AG09319 (cell line): ENCODE measurements around the gene HOXD11.
A peak's percentile ranks its signal among the peaks of the same experiment; 100 is the strongest.

Experiments
- DNase-seq: peaks from one replicate; pipeline ENCODE4 v3.0.0-alpha.2; 2010; ENCODE audit warnings: low read depth; ENCODE audit errors: extremely low read depth
- TF ChIP-seq, protein P1 (sequence below): IDR thresholded peaks from 2 replicates; pipeline ENCODE4 v1.5.1; 2011; ENCODE audit warnings: low read depth, mild to moderate bottlenecking, inconsistent platforms, low read length, moderate library complexity

HOXD11 gene

DNA sequence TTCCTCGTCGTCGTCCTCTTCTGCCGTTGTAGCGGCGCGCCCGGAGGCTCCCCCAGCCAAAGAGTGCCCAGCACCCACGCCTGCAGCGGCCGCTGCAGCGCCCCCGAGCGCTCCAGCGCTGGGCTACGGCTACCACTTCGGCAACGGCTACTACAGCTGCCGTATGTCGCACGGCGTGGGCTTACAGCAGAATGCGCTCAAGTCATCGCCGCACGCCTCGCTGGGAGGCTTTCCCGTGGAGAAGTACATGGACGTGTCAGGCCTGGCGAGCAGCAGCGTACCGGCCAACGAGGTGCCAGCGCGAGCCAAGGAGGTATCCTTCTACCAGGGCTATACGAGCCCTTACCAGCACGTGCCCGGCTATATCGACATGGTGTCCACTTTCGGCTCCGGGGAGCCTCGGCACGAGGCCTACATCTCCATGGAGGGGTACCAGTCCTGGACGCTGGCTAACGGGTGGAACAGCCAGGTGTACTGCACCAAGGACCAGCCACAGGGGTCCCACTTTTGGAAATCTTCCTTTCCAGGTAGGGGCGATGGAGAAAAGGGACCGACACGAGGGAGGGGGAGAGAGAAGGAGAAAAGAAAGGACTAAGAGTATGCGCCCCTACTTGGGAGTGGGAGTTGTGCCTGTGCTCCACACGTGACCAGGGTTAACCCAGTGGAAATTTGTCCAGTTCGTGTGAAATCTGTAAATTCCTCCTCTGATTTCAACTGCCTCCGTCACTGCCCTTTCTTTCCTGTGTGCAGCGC is 13.8 kb upstream of the HOXD11 start:
- TF ChIP-seq, protein P1, sequence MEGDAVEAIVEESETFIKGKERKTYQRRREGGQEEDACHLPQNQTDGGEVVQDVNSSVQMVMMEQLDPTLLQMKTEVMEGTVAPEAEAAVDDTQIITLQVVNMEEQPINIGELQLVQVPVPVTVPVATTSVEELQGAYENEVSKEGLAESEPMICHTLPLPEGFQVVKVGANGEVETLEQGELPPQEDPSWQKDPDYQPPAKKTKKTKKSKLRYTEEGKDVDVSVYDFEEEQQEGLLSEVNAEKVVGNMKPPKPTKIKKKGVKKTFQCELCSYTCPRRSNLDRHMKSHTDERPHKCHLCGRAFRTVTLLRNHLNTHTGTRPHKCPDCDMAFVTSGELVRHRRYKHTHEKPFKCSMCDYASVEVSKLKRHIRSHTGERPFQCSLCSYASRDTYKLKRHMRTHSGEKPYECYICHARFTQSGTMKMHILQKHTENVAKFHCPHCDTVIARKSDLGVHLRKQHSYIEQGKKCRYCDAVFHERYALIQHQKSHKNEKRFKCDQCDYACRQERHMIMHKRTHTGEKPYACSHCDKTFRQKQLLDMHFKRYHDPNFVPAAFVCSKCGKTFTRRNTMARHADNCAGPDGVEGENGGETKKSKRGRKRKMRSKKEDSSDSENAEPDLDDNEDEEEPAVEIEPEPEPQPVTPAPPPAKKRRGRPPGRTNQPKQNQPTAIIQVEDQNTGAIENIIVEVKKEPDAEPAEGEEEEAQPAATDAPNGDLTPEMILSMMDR, result peak; percentile 1; the same call in 1 of the 2 replicates

DNA sequence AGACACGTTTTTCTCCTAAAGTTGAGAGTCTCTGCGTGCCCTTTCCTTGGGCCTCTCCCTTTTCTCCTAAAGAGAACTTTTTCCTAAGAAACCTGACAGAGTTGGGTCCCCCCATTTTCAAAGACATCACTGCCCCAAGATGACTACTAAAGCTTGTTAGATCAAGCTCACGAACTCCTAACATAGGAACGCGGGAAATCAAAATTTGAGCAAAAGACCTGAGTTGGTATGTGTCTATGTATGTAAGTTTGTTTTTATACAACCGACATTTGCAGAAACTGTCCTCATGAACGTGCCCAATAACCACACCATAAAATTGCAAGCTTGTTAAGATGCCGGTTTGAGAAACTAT is 13.2 kb upstream of the HOXD11 start:
- no peak for DNase-seq
- TF ChIP-seq, protein P1, result no peak

More for the DNA sequence above, 13.8 kb upstream of the HOXD11 start:
- DNase-seq, result no peak

DNA sequence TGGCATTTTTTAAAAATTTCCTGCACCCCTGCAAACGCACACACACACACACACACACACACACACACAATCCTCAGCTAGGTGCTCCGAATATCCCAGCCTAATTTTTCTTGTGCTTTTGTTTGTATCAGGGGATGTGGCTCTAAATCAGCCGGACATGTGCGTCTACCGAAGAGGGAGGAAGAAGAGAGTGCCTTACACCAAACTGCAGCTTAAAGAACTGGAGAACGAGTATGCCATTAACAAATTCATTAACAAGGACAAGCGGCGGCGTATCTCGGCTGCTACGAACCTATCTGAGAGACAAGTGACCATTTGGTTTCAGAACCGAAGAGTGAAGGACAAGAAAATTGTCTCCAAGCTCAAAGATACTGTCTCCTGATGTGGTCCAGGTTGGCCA is 12.7 kb upstream of the HOXD11 start:
- DNase-seq, result no peak
- TF ChIP-seq, protein P1, result no peak

DNA sequence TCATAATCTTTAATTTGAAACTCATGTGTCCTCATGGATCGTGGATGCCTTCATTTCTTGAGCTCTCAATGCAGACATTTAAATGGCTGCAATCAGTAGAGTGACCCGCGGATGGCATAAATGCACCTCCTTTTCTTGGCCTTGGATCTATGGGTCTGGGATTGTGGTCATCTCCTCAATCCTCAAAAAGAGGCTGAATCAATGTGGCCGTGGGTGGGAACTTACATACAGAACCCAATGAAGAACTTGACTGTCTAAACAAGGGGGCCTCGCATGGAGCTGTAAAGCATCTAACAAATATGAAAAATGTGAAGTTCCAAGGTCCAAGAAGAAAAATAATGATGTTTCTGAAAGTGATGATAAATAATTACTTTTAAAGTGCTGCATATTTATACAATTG is 11.7 kb upstream of the HOXD11 start:
- TF ChIP-seq, protein P1, result no peak
- no peak for DNase-seq

DNA sequence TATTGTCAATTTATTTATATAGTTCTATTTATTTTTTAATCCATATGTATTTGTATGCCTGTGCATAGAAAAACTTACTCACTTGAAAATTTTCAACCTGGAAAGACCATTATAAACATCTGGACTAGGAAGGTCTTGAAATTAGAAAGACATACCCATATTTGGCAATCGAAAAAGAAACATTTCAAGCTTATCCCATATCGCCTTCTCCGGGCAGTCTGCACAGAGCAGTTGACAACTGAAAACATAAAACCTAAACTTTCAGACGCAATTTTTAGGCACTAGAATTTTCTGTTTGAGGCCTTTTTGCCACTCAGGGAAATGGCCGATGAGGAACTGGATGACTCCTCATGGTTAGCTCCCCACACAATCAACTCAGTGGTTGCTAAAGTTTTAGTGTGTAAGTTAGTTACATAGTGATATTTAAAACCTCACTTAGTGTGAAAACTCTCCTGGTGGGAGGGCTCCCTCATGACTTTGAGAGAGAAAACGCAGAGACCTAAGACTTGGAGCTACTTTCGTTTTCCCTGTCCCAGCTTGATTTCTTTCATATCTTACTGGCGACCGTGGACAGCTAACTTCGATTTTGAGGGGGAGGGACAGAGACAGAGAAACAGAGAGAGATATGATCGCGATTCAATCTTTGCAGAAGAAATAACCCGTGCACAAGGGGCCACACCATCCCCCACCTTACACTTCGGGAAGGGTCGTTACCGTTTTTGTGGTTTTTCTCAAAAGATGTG is 10.7 kb upstream of the HOXD11 start:
- DNase-seq, result no peak

DNA sequence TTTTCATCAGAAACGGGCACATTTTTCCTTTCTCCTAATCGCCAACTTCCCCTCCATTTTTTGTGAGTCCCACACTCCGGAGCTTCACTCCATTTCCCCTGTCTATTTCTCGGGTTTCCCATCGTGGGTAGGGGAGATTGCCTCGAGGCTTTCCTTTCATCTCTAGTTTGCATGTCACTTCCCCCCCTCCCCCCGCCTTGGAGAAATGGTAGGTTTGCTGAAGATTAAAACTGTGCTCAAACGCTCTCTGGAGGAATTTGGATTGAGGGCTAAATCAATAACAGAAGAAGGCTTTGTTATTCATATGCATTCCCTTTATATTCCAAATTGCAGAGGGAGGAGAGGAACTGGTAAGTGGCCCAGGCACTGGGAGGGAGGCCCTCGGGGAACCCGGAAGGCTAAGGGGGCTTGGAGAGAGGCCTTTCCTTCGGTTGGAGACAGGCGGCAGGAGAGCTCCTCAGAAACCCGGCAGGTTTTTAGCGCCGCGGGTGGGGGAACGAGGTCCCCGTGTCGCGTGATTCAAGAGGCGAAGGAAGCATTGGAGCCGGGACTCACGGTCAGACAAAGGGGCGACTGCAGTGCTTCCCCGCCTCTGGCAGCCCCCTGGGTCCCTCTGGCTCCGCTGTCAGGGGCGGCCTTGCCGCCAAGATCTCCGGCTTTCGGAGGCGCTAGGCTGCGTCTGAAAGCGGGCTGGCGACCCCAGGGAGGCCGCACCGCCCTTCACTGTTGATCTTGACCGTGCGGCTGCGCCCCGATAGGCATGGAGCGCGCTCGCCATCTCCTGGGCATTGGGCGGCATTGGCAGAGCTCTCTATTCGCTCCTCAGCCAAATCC is 9.9 kb upstream of the HOXD11 start:
- DNase-seq, result no peak

More for the DNA sequence above, 10.7 kb upstream of the HOXD11 start:
- TF ChIP-seq, protein P1, result no peak

More for the DNA sequence above, 9.9 kb upstream of the HOXD11 start:
- TF ChIP-seq, protein P1, result peak; percentile 88
